Activated CD4-positive, alpha-beta memory T cell treated with anti-CD3 and anti-CD28 coated beads for 36 hours (primary cell): ENCODE data around the gene ROBO3. TPM values are rescaled to one million over a fixed set of nuclear protein-coding genes. Genes with fewer than 3 reads are reported as not detected.
A peak's percentile ranks its signal among the peaks of the same experiment; 100 is the strongest.

Experiments used
- CTCF ChIA-PET: fragments of 350-600 bp; sonication (Branson Sonifier 250); formaldehyde crosslinking; loops from one replicate; lab custom pipeline; 2021; ENCODE audit warnings: antibody characterized with exemption, inconsistent platforms; lab: Charles Lee
- POLR2A ChIA-PET: fragments of 350-600 bp; sonication (Branson Sonifier 250); formaldehyde crosslinking; loops from one replicate; lab custom pipeline; 2021; ENCODE audit warnings: antibody characterized with exemption; lab: Charles Lee
- DNase-seq: peaks from one replicate; pipeline ENCODE4 v3.0.0-alpha.2; 2020
- H3K27ac Mint-ChIP-seq: one replicate; pipeline ENCODE4 v1.8.0; 2021; ENCODE audit warnings: mixed read lengths
- H3K27me3 Mint-ChIP-seq: one replicate; pipeline ENCODE4 v1.8.0; 2021; ENCODE audit warnings: mixed read lengths
- H3K36me3 Mint-ChIP-seq: one replicate; pipeline ENCODE4 v1.8.0; 2021; ENCODE audit warnings: mixed read lengths
- H3K4me1 Mint-ChIP-seq: one replicate; pipeline ENCODE4 v1.8.0; 2021; ENCODE audit warnings: low read depth, mixed read lengths
- H3K4me3 Mint-ChIP-seq: one replicate; pipeline ENCODE4 v1.8.0; 2021; ENCODE audit warnings: mild to moderate bottlenecking, mixed read lengths
- H3K9me3 Mint-ChIP-seq: one replicate; pipeline ENCODE4 v1.8.0; 2021; ENCODE audit warnings: mixed read lengths
- intact Hi-C: fragments of 100-400 bp; cut with micrococcal nuclease; formaldehyde crosslinking; loops from one replicate; pipeline ENCODE4 v1.15.1; 2023
- total RNA-seq, 2 experiments: library from RNA; stranded (reverse); gene quantifications; one replicate each; pipeline ENCODE4 v1.2.3, GENCODE V29; 2021

The ROBO3 gene
- total RNA-seq, 2 experiments from 2014 or later = 9.0 to 10.4 TPM

GRCh38 chr11:124877910-124878758 is 12.9 kb downstream of the ROBO3 start:
- CTCF ChIA-PET = interaction anchor here (1.0 kb wide), 1 partner anchor 12 kb away, joined by 4 read pairs; the partner anchor contains the start of gene ROBO3
- no peak for DNase-seq
- Mint-ChIP-seq H3K36me3 (no peaks in the 10 kb centered on the region), H3K4me1 (peaks cover 13% of the 10 kb centered on the region), H3K9me3 (no peaks in the 10 kb centered on the region), H3K4me3 (peak overlapping the region; percentile 31), H3K27me3 (peaks cover 3% of the 10 kb centered on the region), H3K27ac (no peak overlapping the region)
- POLR2A ChIA-PET = no interaction called here
- intact Hi-C loops = loop anchor here (2.0 to 10.0 kb wide), 5 partner anchors 39 to 267 kb away; partner anchors contain the start of genes MSANTD2 and TMEM218

GRCh38 chr11:124878759-124879492 is 13.7 kb downstream of the ROBO3 start:
- ChIA-PET POLR2A (no interaction called here), CTCF (no interaction called here)
- no peaks in the 10 kb centered on the region for H3K9me3 Mint-ChIP-seq
- H3K27ac Mint-ChIP-seq = no peak overlapping the region
- H3K4me3 Mint-ChIP-seq = no peak overlapping the region
- DNase-seq = no peak
- no peaks in the 10 kb centered on the region for H3K27me3 Mint-ChIP-seq
- peaks cover 13% of the 10 kb centered on the region for H3K4me1 Mint-ChIP-seq
- H3K36me3 Mint-ChIP-seq = no peaks in the 10 kb centered on the region
- intact Hi-C loops = loop anchor here (5.0 to 10.0 kb wide), 2 partner anchors 122 to 266 kb away; no protein-coding TSS in a partner anchor

- CTCF ChIA-PET = no interaction called here
- no peaks in the 10 kb centered on the region for H3K36me3 Mint-ChIP-seq
- H3K27ac Mint-ChIP-seq = no peak overlapping the region
- H3K9me3 Mint-ChIP-seq = no peaks in the 10 kb centered on the region
- intact Hi-C loops = loop anchor here (5.0 to 10.0 kb wide), 2 partner anchors 122 to 265 kb away; no protein-coding TSS in a partner anchor
- peaks cover 13% of the 10 kb centered on the region for H3K4me1 Mint-ChIP-seq
- no peaks in the 10 kb centered on the region for H3K27me3 Mint-ChIP-seq
- POLR2A ChIA-PET = no interaction called here
- H3K4me3 Mint-ChIP-seq = no peak overlapping the region
- no peak for DNase-seq
These were observed 14.5 kb downstream of the ROBO3 start for GRCh38 chr11:124879493-124880289.

- no peak for DNase-seq
- POLR2A ChIA-PET = no interaction called here
- H3K27me3 Mint-ChIP-seq = no peaks in the 10 kb centered on the region
- CTCF ChIA-PET = no interaction called here
- H3K4me1 Mint-ChIP-seq = peaks cover 13% of the 10 kb centered on the region
- no peaks in the 10 kb centered on the region for H3K36me3 Mint-ChIP-seq
- no peak overlapping the region for H3K27ac Mint-ChIP-seq
- intact Hi-C loops = no loop called here
- no peaks in the 10 kb centered on the region for H3K9me3 Mint-ChIP-seq
- no peak overlapping the region for H3K4me3 Mint-ChIP-seq
These were observed 15.0 kb downstream of the ROBO3 start for GRCh38 chr11:124880290-124880611.

GRCh38 chr11:124880958-124881357 is 15.7 kb downstream of the ROBO3 start:
- Mint-ChIP-seq H3K27me3 (peaks cover 2% of the 10 kb centered on the region), H3K36me3 (no peaks in the 10 kb centered on the region), H3K4me3 (no peak overlapping the region), H3K9me3 (no peaks in the 10 kb centered on the region), H3K4me1 (peaks cover 13% of the 10 kb centered on the region), H3K27ac (no peak overlapping the region)
- intact Hi-C loops = no loop called here
- DNase-seq = no peak
- ChIA-PET CTCF (no interaction called here), POLR2A (no interaction called here)

DNA sequence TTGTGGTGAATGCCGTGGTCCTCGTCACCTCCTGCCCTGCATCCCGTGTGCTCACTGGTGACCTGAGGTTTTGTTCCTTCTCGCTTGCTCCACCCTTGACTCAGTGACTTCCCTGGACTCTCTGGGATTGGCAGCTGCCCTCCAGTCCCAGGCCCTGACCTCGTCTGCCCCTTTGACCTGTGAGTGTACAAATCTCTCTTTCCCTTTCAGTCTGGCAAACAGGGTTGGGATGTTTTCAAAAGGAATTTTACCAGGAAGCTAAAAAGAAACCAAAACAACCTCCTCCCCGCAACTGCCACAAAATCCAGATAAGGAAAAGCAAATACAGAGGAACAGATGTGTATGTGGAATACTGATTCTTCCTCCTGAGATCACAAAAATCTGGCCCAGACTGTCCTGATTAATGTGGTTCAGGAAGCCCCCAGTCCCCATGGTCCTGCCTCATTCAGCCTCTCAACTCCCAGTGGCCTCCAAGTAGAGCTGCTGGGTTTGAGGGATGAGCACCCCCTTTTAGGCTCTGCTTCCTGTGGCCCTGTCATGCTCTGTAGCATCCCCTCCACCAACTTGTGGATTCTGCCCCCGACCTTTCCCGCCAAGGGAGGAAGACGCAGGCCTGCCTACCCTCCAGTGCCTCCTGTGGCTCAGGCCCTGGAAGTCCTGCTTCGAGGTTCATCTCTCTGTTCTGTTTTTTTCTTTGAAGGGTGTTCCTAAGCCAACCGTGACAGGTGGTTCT is 17.3 kb downstream of the ROBO3 start:
- no peak for DNase-seq
- POLR2A ChIA-PET = no interaction called here
- H3K27ac Mint-ChIP-seq = no peak overlapping the region
- peaks cover 4% of the 10 kb centered on the region for H3K27me3 Mint-ChIP-seq
- no peaks in the 10 kb centered on the region for H3K36me3 Mint-ChIP-seq
- intact Hi-C loops = no loop called here
- no peak overlapping the region for H3K4me3 Mint-ChIP-seq
- no peaks in the 10 kb centered on the region for H3K9me3 Mint-ChIP-seq
- CTCF ChIA-PET = interaction anchor here (1.2 kb wide), 1 partner anchor 259 kb away, joined by 3 read pairs; no protein-coding TSS in a partner anchor
- H3K4me1 Mint-ChIP-seq = peaks cover 2% of the 10 kb centered on the region

DNA sequence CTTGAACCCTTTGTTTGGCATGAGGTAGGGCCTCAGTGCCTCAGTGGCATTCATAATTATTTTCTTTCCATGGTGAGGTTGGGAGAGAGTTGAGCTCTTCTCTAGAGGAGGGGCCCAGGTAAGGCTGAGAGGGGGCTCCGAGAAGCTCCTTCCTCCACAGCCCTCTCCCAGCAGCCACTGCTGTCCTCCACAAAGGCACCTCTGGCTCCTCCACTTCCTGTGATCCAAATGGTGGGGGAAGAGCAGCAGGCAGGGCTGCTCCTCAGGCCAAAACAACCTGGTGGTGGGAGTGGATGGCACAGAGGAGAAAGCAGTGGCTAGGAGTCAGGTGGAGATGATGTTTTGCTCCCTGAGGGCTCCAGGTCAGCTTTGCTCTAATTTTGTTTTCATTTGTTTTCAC is 19.1 kb downstream of the ROBO3 start:
- Mint-ChIP-seq H3K27me3 (peaks cover 10% of the 10 kb centered on the region), H3K4me1 (no peaks in the 10 kb centered on the region), H3K4me3 (no peak overlapping the region), H3K36me3 (no peaks in the 10 kb centered on the region), H3K27ac (no peak overlapping the region), H3K9me3 (no peaks in the 10 kb centered on the region)
- intact Hi-C loops = no loop called here
- ChIA-PET POLR2A (no interaction called here), CTCF (interaction anchor here (1.3 to 1.8 kb wide), 2 partner anchors 8 to 19 kb away, joined by 4 read pairs; partner anchors contain the start of gene ROBO3)
- DNase-seq = no peak

GRCh38 chr11:124884869-124885479 is 19.7 kb downstream of the ROBO3 start:
- Mint-ChIP-seq H3K27me3 (peaks cover 10% of the 10 kb centered on the region), H3K4me1 (no peaks in the 10 kb centered on the region), H3K36me3 (no peaks in the 10 kb centered on the region), H3K27ac (no peak overlapping the region), H3K9me3 (no peaks in the 10 kb centered on the region), H3K4me3 (no peak overlapping the region)
- intact Hi-C loops = no loop called here
- ChIA-PET POLR2A (no interaction called here), CTCF (interaction anchor here (1.3 to 1.8 kb wide), 2 partner anchors 9 to 19 kb away, joined by 4 read pairs; partner anchors contain the start of gene ROBO3)
- DNase-seq = no peak

GRCh38 chr11:124886476-124886875 is 21.2 kb downstream of the ROBO3 start:
- ChIA-PET POLR2A (no interaction called here), CTCF (interaction anchor here (1.1 kb wide), 1 partner anchor 10 kb away, joined by 4 read pairs; no protein-coding TSS in a partner anchor)
- H3K4me1 Mint-ChIP-seq = no peaks in the 10 kb centered on the region
- DNase-seq = no peak
- H3K9me3 Mint-ChIP-seq = no peaks in the 10 kb centered on the region
- intact Hi-C loops = no loop called here
- no peak overlapping the region for H3K27ac Mint-ChIP-seq
- H3K36me3 Mint-ChIP-seq = no peaks in the 10 kb centered on the region
- no peak overlapping the region for H3K4me3 Mint-ChIP-seq
- H3K27me3 Mint-ChIP-seq = peaks cover 10% of the 10 kb centered on the region

DNA sequence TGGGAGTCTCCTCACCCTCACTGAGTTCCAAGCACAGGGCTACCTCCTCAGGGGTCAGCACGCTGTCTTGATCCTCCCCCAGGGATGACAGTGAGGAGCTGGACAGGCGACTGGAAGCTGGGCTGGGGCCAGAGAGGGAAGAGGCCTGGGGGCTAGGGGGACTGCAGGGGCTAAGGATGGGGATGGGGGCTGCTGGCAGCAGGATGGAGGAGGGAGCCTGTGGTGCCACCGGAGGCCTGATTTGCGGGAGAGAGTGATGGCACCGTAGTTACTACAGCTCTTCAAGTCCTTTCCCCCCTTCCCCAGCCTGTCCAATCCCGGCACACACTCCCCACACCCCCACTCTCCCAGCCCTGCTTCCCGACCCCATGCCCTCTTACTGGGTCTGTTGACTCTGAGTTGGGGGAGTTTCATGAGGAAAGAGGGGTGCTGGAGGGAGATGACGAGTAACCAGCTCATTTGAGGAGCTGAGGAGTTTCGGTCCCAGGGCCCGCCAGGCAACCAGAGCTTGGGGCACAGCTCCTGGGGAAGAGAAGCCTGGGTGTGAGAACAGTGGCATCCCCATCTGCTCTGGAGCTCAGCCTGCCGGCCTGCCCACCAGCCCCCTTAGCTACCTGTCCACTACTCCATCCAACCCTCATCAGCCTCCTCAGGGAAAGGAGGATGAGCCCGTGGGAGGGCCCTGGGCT is 21.9 kb downstream of the ROBO3 start:
- Mint-ChIP-seq H3K4me3 (no peak overlapping the region), H3K36me3 (no peaks in the 10 kb centered on the region), H3K4me1 (no peaks in the 10 kb centered on the region), H3K27ac (no peak overlapping the region), H3K9me3 (no peaks in the 10 kb centered on the region), H3K27me3 (peaks cover 10% of the 10 kb centered on the region)
- no peak for DNase-seq
- ChIA-PET POLR2A (no interaction called here), CTCF (interaction anchor here (1.1 kb wide), 1 partner anchor 11 kb away, joined by 4 read pairs; no protein-coding TSS in a partner anchor)
- intact Hi-C loops = no loop called here
